Fibroblast of upper back skin (primary cell): ENCODE results near the gene FASTKD1.
A peak's percentile ranks its signal among the peaks of the same experiment; 100 is the strongest.
"Not testable (repeated sequence)": the region's sequence is repeated elsewhere in the genome, so short reads cannot be mapped to it uniquely, and the experiment has no call there.

Experiments
- DNase-seq: peaks from one replicate; pipeline ENCODE4 v3.0.0-alpha.2; 2013

FASTKD1 gene

GRCh38 chr2:169573160-169573973 lies at the start of gene FASTKD1:
FASTKD1 (minus strand) TSS chr2:169573865; CDS start chr2:169572029, 1,836 bp downstream.
- peak; percentile 86 for DNase-seq

GRCh38 chr2:169623235-169623634 lies 49.6 kb upstream of the FASTKD1 start:
- DNase-seq: no peak

GRCh38 chr2:169620509-169620908 lies 46.8 kb upstream of the FASTKD1 start:
- DNase-seq: no peak

GRCh38 chr2:169619946-169620345 lies 46.3 kb upstream of the FASTKD1 start:
- DNase-seq: no peak

- not testable (repeated sequence) for DNase-seq
Measured at GRCh38 chr2:169615982-169616381, 42.3 kb upstream of the FASTKD1 start.

- no peak for DNase-seq
Measured at GRCh38 chr2:169613876-169614275, 40.2 kb upstream of the FASTKD1 start.

GRCh38 chr2:169609264-169609663 lies 35.6 kb upstream of the FASTKD1 start:
- DNase-seq: no peak

- DNase-seq: no peak
Measured at GRCh38 chr2:169599568-169599967, 25.9 kb upstream of the FASTKD1 start.

GRCh38 chr2:169598982-169599381 lies 25.3 kb upstream of the FASTKD1 start:
- no peak for DNase-seq

- not testable (repeated sequence) for DNase-seq
Measured at GRCh38 chr2:169596546-169596945, 22.9 kb upstream of the FASTKD1 start.

- no peak for DNase-seq
Measured at GRCh38 chr2:169590804-169591203, 17.1 kb upstream of the FASTKD1 start.

GRCh38 chr2:169585673-169586072 lies 12.0 kb upstream of the FASTKD1 start:
- DNase-seq: no peak

- peak; percentile 92 for DNase-seq
Measured at GRCh38 chr2:169584005-169584877, 10.6 kb upstream of the FASTKD1 start, which contains the start of gene PPIG. PPIG (plus strand) TSS chr2:169584351; CDS start chr2:169604042, 19,691 bp downstream.

- DNase-seq: no peak
Measured at GRCh38 chr2:169583518-169583917, 9.9 kb upstream of the FASTKD1 start.

GRCh38 chr2:169582552-169583266 lies 9.0 kb upstream of the FASTKD1 start:
- DNase-seq: not testable (repeated sequence)

GRCh38 chr2:169579044-169579443 lies 5.4 kb upstream of the FASTKD1 start:
- no peak for DNase-seq

GRCh38 chr2:169575264-169575663 lies 1.6 kb upstream of the FASTKD1 start:
- DNase-seq: not testable (repeated sequence)

- not testable (repeated sequence) for DNase-seq
Measured at GRCh38 chr2:169574539-169574938, 874 bp upstream of the FASTKD1 start.

- DNase-seq: no peak
Measured at GRCh38 chr2:169573974-169574299, 272 bp upstream of the FASTKD1 start.

- no peak for DNase-seq
Measured at GRCh38 chr2:169572821-169573159, 875 bp downstream of the FASTKD1 start.

GRCh38 chr2:169572189-169572588 lies 1.5 kb downstream of the FASTKD1 start:
- DNase-seq: no peak

- DNase-seq: no peak
Measured at GRCh38 chr2:169571571-169571970, 2.1 kb downstream of the FASTKD1 start.

GRCh38 chr2:169570752-169571151 lies 2.9 kb downstream of the FASTKD1 start:
- DNase-seq: not testable (repeated sequence)
